ENCODE results near the gene SH3GL2.

SH3GL2 gene

DNA sequence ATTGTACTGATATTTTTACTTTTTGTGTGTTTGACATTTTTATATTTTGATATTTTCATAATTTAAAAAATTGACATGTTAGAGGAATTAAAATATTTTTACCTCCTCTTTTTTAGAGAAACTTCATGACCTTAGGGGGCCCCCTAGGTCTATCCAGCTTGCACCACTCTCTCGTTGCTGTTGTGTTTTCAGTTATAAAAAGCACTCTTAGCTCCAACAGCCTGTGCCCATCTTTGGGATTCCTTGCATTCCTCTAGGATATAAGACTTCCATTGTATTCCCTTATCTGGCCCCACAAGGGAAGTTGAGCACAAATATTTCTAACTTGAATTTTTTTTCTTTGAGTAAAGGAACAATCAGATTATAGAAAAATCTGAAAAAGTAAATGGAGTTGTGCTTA, 245.3 kb downstream of the SH3GL2 start:
- no peak for DNase-seq

- no peak for DNase-seq
Observed at GRCh38 chr9:17824616-17825264, 245.9 kb downstream of the SH3GL2 start.

- DNase-seq = no peak
Observed at GRCh38 chr9:17825265-17825659, 246.4 kb downstream of the SH3GL2 start.

GRCh38 chr9:17829064-17829463, 250.2 kb downstream of the SH3GL2 start:
- no peak for DNase-seq

DNA sequence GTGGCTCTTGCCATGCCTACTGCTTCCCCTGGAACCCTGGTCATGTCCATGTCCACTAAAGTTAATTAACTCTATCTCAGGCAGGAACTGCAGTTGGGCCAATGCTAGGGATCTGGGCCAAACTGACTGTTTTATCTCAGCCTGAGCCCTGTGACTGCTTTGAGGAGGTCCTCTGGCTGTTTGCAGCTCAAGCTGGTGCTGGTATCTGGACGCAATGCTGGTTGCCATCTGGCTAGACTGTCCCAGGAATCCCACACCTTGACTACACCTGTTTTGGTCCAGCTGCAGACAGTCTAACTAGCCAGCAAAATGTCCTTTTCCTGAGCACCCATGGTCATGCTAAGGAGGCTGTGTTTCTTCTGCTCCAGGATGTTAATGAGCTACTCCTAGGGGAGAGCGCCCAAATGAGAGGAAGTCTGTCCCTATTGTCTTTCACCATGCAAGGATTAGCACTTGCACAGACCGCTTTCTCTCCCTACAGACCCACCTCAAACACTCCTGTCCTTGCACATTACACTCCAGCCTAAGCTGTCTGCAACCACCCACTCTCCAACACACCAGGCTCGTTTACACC, 251.0 kb downstream of the SH3GL2 start:
- no peak for DNase-seq

- DNase-seq = no peak
Observed at GRCh38 chr9:17832812-17833211, 253.9 kb downstream of the SH3GL2 start.

GRCh38 chr9:17833846-17834245, 255.0 kb downstream of the SH3GL2 start:
- no peak for DNase-seq

DNA sequence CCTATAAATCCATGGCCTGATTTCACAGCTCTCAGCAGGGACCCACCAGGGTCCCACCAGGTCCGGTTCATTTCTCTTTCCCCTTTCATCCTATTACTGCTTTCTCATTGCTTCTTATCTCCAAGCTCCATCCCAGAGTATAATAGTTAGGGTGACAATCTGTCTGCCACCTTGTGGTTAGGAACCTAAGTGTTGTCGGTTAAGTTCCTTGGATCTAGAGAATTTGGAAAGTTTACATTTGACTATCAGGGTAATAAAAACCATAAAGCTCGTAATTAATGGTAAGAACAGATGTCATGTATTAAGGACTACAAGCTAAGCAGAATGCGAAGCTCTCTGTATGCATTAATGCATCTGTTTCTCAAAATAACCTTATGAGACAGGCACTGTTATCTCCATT, 259.1 kb downstream of the SH3GL2 start:
- no peak for DNase-seq

DNA sequence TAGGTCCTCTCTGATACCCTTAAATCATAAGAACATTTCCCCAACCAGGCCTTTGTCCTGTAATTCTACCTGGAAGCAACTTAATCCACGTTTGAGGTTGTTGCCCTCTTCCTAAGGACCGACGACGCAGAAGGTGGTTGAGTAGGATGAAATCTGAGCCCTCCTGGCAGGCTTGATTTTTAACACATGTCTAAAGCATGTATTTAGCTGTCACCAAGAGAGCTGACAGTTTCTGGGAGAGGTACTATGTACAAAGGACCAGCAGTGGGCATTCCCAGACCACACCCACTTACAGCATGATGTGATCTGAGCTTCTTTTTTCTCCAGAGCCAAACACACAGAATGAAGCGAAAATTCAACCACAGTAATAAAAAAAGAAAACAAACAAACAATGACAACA, 260.9 kb downstream of the SH3GL2 start:
- DNase-seq = no peak

DNA sequence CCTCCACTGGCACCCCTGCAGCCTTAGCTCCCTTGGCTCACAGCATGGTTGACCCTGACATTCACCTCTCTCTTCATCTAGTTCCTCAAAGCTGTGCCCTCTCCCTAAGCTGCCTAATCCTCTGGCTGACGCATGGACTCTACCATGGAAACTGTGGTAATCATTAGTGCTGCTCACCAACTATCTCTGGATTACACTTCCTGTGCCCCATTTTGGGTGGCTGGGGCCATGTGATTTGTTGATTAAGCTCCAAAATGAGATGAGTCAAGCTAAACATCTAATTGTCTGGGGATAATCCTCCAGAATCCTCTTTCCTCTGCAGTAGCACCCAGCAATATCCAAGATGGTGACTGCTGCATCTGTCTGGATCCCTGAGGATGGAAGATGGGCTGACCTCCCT, 264.4 kb downstream of the SH3GL2 start:
- DNase-seq = no peak

Measured in stimulated activated naive CD4-positive, alpha-beta T cell (primary cell).